H4 (cell line): Measurements from ENCODE around the gene AMBRA1. TPM values are rescaled to one million over a fixed set of nuclear protein-coding genes. Genes with fewer than 3 reads are reported as not detected.

Experiments used
- DNase-seq: peaks from one replicate; pipeline ENCODE4 v3.0.0-alpha.2; 2015; ENCODE audit warnings: low spot score
- total RNA-seq: library from RNA; depleted of rRNA; stranded (reverse); fragments of >200 nt; shearing (Covaris generic); gene quantifications from 2 replicates; pipeline ENCODE4 v1.2.3, GENCODE V29; 2014

AMBRA1 gene
- total RNA-seq, 1 experiment from 2014 or later = 28.5 TPM

GRCh38 chr11:46475051-46475925, 118.5 kb downstream of the AMBRA1 start:
- DNase-seq = no peak

- no peak for DNase-seq
Observed at GRCh38 chr11:46472662-46472994, 121.2 kb downstream of the AMBRA1 start.

GRCh38 chr11:46471943-46472661, 121.7 kb downstream of the AMBRA1 start:
- DNase-seq = no peak

- DNase-seq = no peak
Observed at GRCh38 chr11:46469926-46470325, 123.9 kb downstream of the AMBRA1 start.

- DNase-seq = no peak
Observed at GRCh38 chr11:46465683-46466082, 128.1 kb downstream of the AMBRA1 start.

- no peak for DNase-seq
Observed at GRCh38 chr11:46463701-46464421, 130.0 kb downstream of the AMBRA1 start.

GRCh38 chr11:46461461-46461927, 132.3 kb downstream of the AMBRA1 start:
- peak; percentile 16 for DNase-seq

GRCh38 chr11:46458491-46458890, 135.3 kb downstream of the AMBRA1 start:
- DNase-seq = no peak

- DNase-seq = no peak
Observed at GRCh38 chr11:46457659-46458424, 136.0 kb downstream of the AMBRA1 start.

- no peak for DNase-seq
Observed at GRCh38 chr11:46457021-46457420, 136.8 kb downstream of the AMBRA1 start.

GRCh38 chr11:46456269-46457001, 137.4 kb downstream of the AMBRA1 start:
- no peak for DNase-seq

- no peak for DNase-seq
Observed at GRCh38 chr11:46455834-46456233, 138.0 kb downstream of the AMBRA1 start.

GRCh38 chr11:46452918-46453517, 140.8 kb downstream of the AMBRA1 start:
- DNase-seq = no peak

GRCh38 chr11:46451759-46452158, 142.1 kb downstream of the AMBRA1 start:
- DNase-seq = no peak

GRCh38 chr11:46450846-46451477, 142.9 kb downstream of the AMBRA1 start:
- no peak for DNase-seq

GRCh38 chr11:46447544-46447943, 146.3 kb downstream of the AMBRA1 start:
- DNase-seq = no peak

- DNase-seq = peak; percentile 41
Observed at GRCh38 chr11:46445920-46446771, 147.7 kb downstream of the AMBRA1 start.

GRCh38 chr11:46445192-46445919, 148.5 kb downstream of the AMBRA1 start:
- DNase-seq = no peak
